Keratinocyte (primary cell): ENCODE data around the gene BCAT1. TPM values are rescaled to one million over a fixed set of nuclear protein-coding genes. Genes with fewer than 3 reads are reported as not detected.

Experiments used
- DNase-seq: peaks from one replicate; pipeline ENCODE4 v3.0.0-alpha.2; 2011; ENCODE audit warnings: low read depth, missing footprints, low spot score
- FAIRE-seq: peaks from 2 replicates; lab custom pipeline; 2011; peaks lifted over from hg19 to GRCh38; lab: Jason Lieb, UNC
- H2AFZ ChIP-seq: 2 replicates; pipeline ENCODE4 v1.6.0; 2012; ENCODE audit warnings: low read length, control low read depth, inconsistent platforms; ENCODE audit not compliant: control insufficient read depth
- H3K27ac ChIP-seq: 2 replicates; pipeline ENCODE4 v1.5.1; 2011; ENCODE audit warnings: low read length; ENCODE audit not compliant: control insufficient read depth, insufficient read depth
- H3K27me3 ChIP-seq: 3 replicates; pipeline ENCODE4 v1.6.0; 2011; ENCODE audit warnings: low read length; ENCODE audit not compliant: control insufficient read depth, insufficient read depth; ENCODE audit errors: extremely low read depth
- H3K36me3 ChIP-seq, 2 experiments: 2 replicates in 1 of 2; 3 replicates in 1 of 2; pipeline ENCODE4 v1.5.1; 2011; ENCODE audit warnings: low read length in 2 of 2, mild to moderate bottlenecking in 1 of 2; ENCODE audit not compliant: control insufficient read depth in 2 of 2, insufficient read depth in 2 of 2; ENCODE audit errors: extremely low read depth in 1 of 2
- H3K4me1 ChIP-seq: 3 replicates; pipeline ENCODE4 v1.5.1; 2011; ENCODE audit warnings: low read length; ENCODE audit not compliant: control insufficient read depth, insufficient read depth; ENCODE audit errors: extremely low read depth
- H3K4me2 ChIP-seq: 3 replicates; pipeline ENCODE4 v1.6.0; 2011; ENCODE audit warnings: low read depth, low read length; ENCODE audit not compliant: control insufficient read depth, insufficient read depth; ENCODE audit errors: extremely low read depth
- H3K4me3 ChIP-seq, 3 experiments: fragments of 200-600 bp in 1 of 3; sonication (generic) in 1 of 3; 2 replicates in 2 of 3; 3 replicates in 1 of 3; pipeline ENCODE4 v1.5.1; 2011 to 2016; ENCODE audit warnings: low read length in 3 of 3, mild to moderate bottlenecking in 3 of 3, control low read depth in 2 of 3, inconsistent platforms in 1 of 3, low read depth in 1 of 3, mixed read lengths in 1 of 3, mixed run types in 1 of 3, moderate library complexity in 1 of 3; ENCODE audit not compliant: control insufficient read depth in 2 of 3, insufficient read depth in 2 of 3; ENCODE audit errors: extremely low read depth in 1 of 3
- H3K79me2 ChIP-seq: 2 replicates; pipeline ENCODE4 v1.6.0; 2012; ENCODE audit warnings: low read length; ENCODE audit not compliant: control insufficient read depth, insufficient read depth
- H3K9ac ChIP-seq: 3 replicates; pipeline ENCODE4 v1.6.0; 2011; ENCODE audit warnings: low read length; ENCODE audit not compliant: control insufficient read depth, insufficient read depth; ENCODE audit errors: extremely low read depth
- H3K9me1 ChIP-seq: 3 replicates; pipeline ENCODE4 v1.6.0; 2011; ENCODE audit warnings: low read length; ENCODE audit not compliant: control insufficient read depth, insufficient read depth; ENCODE audit errors: extremely low read depth
- H3K9me3 ChIP-seq: 2 replicates; pipeline ENCODE4 v1.5.1; 2012; ENCODE audit warnings: low read depth, low read length; ENCODE audit not compliant: control insufficient read depth
- H4K20me1 ChIP-seq: 3 replicates; pipeline ENCODE4 v1.6.0; 2011; ENCODE audit warnings: low read length; ENCODE audit not compliant: control insufficient read depth, insufficient read depth; ENCODE audit errors: extremely low read depth
- CTCF ChIP-seq, 3 experiments: IDR thresholded peaks in 1 of 3; conservative IDR thresholded peaks in 1 of 3; optimal IDR thresholded peaks in 1 of 3; 2 replicates in 2 of 3; 3 replicates in 1 of 3; pipeline versions ENCODE3 to v1.5.1; 2011; ENCODE audit warnings: low read length in 3 of 3, mild to moderate bottlenecking in 3 of 3, moderate library complexity in 2 of 3, control low read depth in 1 of 3, inconsistent platforms in 1 of 3; ENCODE audit not compliant: insufficient read depth in 2 of 3; ENCODE audit errors: extremely low read depth in 1 of 3
- EZH2 ChIP-seq: IDR thresholded peaks from one replicate; pipeline ENCODE4 v1.6.1; 2012; ENCODE audit warnings: inconsistent platforms, mild to moderate bottlenecking, low read length, moderate library complexity
- dilution Hi-C: fragments of 300-500 bp; cut with MboI; formaldehyde crosslinking; loops from one replicate; pipeline ENCODE4 v1.7.0; 2020; ENCODE audit warnings: low sequenced_read_pairs; ENCODE audit not compliant: extremely low pct_ligation_motif_present
- polyA plus RNA-seq, 5 experiments: library from polyadenylated mRNA; depleted of rRNA in 3 of 5; stranded (reverse) in 3 of 5; stranded (forward) in 1 of 5; unstranded in 1 of 5; fragments of >200 nt; gene quantifications; 1 replicate in 1 of 5; 2 replicates in 3 of 5; 3 replicates in 1 of 5; pipeline versions ENCODE4 v1.2.1 to v1.2.3, GENCODE V29; 2011 to 2012; ENCODE audit warnings: missing spikeins in 2 of 5, low read depth in 1 of 5, low replicate concordance in 1 of 5

BCAT1 gene
- polyA plus RNA-seq, 1 donor (not counting 4 experiments of a cell fraction or from before 2014, with no cell fraction given), result 6.5 TPM

GRCh38 chr12:24833513-24833912, 115.4 kb downstream of the BCAT1 start:
- H2AFZ ChIP-seq, result no peak overlapping the region
- no peaks in the 10 kb centered on the region for H3K9me3 ChIP-seq
- dilution Hi-C loops, result no loop called here
- TF ChIP-seq EZH2 (no peak), CTCF (optimal IDR thresholded peaks at IDR 0.05 in 1 of 3, IDR thresholded peaks at IDR 0.05 in 1 of 3, conservative IDR thresholded peaks at IDR 0.05 in 1 of 3; ENCODE audit: extremely low read depth in 1 of 3, insufficient read depth in 2 of 3, low read length in 3 of 3) (no peak)
- H3K4me2 ChIP-seq, result no peak overlapping the region
- H3K9me1 ChIP-seq, result no peaks in the 10 kb centered on the region
- no peak for DNase-seq
- no peak overlapping the region for H3K9ac ChIP-seq
- no peaks in the 10 kb centered on the region for H3K4me1 ChIP-seq
- H3K27me3 ChIP-seq, result no peaks in the 10 kb centered on the region
- no peak overlapping the region for H3K4me3 ChIP-seq
- H4K20me1 ChIP-seq, result no peaks in the 10 kb centered on the region
- no peaks in the 10 kb centered on the region for H3K36me3 ChIP-seq
- no peaks in the 10 kb centered on the region for H3K79me2 ChIP-seq
- no peak overlapping the region for H3K27ac ChIP-seq
- FAIRE-seq, result no peak

- Histone ChIP-seq H3K4me1 (peaks cover 18% of the 10 kb centered on the region), H3K27me3 (no peaks in the 10 kb centered on the region), H3K36me3 (no peaks in the 10 kb centered on the region), H3K9ac (no peak overlapping the region), H2AFZ (no peak overlapping the region), H3K79me2 (no peaks in the 10 kb centered on the region), H4K20me1 (no peaks in the 10 kb centered on the region), H3K4me3 (no peak overlapping the region), H3K9me1 (no peaks in the 10 kb centered on the region), H3K9me3 (no peaks in the 10 kb centered on the region), H3K4me2 (no peak overlapping the region), H3K27ac (no peak overlapping the region)
- TF ChIP-seq EZH2 (no peak), CTCF (optimal IDR thresholded peaks at IDR 0.05 in 1 of 3, IDR thresholded peaks at IDR 0.05 in 1 of 3, conservative IDR thresholded peaks at IDR 0.05 in 1 of 3; ENCODE audit: extremely low read depth in 1 of 3, insufficient read depth in 2 of 3, low read length in 3 of 3) (no peak)
- dilution Hi-C loops, result no loop called here
- FAIRE-seq, result no peak
- no peak for DNase-seq
Observed at GRCh38 chr12:24823808-24824515, 124.9 kb downstream of the BCAT1 start.
